Osteocyte (in vitro differentiated cells): ENCODE measurements around the gene SPATA4. TPM values are rescaled to one million over a fixed set of nuclear protein-coding genes. Genes with fewer than 3 reads are reported as not detected.
"Not testable (repeated sequence)": the region's sequence is repeated elsewhere in the genome, so short reads cannot be mapped to it uniquely, and the experiment has no call there.

Experiments
- DNase-seq: peaks from one replicate; pipeline ENCODE4 v3.0.0; 2021; ENCODE audit warnings: mixed read lengths; ENCODE audit not compliant: unreplicated experiment; ENCODE audit errors: extremely low spot score
- H3K27ac Mint-ChIP-seq: one replicate; pipeline ENCODE4 v1.8.0; 2021; ENCODE audit warnings: mild to moderate bottlenecking, mixed read lengths; ENCODE audit not compliant: unreplicated experiment
- H3K27me3 Mint-ChIP-seq: one replicate; pipeline ENCODE4 v1.8.0; 2021; ENCODE audit warnings: mixed read lengths; ENCODE audit not compliant: unreplicated experiment
- H3K36me3 Mint-ChIP-seq: one replicate; pipeline ENCODE4 v1.8.0; 2021; ENCODE audit warnings: mixed read lengths; ENCODE audit not compliant: unreplicated experiment
- H3K4me1 Mint-ChIP-seq: one replicate; pipeline ENCODE4 v1.8.0; 2021; ENCODE audit warnings: mixed read lengths; ENCODE audit not compliant: unreplicated experiment
- H3K4me3 Mint-ChIP-seq: one replicate; pipeline ENCODE4 v1.8.0; 2021; ENCODE audit warnings: mild to moderate bottlenecking, moderate library complexity, mixed read lengths; ENCODE audit not compliant: unreplicated experiment
- H3K9me3 Mint-ChIP-seq: one replicate; pipeline ENCODE4 v1.8.0; 2021; ENCODE audit warnings: mixed read lengths; ENCODE audit not compliant: unreplicated experiment
- total RNA-seq: library from RNA; stranded (reverse); gene quantifications from 2 replicates; pipeline ENCODE4 v1.2.1, GENCODE V29; 2021
- TF ChIP-seq, protein P1 (sequence below): fragments of 200-600 bp; sonication (generic); IDR thresholded peaks from 2 replicates; pipeline ENCODE4 v1.5.0; 2021; ENCODE audit warnings: antibody characterized with exemption, mild to moderate bottlenecking, moderate library complexity

Gene SPATA4
- total RNA-seq, 1 donor from 2014 or later = not detected

- DNase-seq = no peak
- no peak overlapping the region for H3K4me3 Mint-ChIP-seq
- no peaks in the 10 kb centered on the region for H3K36me3 Mint-ChIP-seq
- H3K27me3 Mint-ChIP-seq = no peaks in the 10 kb centered on the region
- TF ChIP-seq, protein P1, sequence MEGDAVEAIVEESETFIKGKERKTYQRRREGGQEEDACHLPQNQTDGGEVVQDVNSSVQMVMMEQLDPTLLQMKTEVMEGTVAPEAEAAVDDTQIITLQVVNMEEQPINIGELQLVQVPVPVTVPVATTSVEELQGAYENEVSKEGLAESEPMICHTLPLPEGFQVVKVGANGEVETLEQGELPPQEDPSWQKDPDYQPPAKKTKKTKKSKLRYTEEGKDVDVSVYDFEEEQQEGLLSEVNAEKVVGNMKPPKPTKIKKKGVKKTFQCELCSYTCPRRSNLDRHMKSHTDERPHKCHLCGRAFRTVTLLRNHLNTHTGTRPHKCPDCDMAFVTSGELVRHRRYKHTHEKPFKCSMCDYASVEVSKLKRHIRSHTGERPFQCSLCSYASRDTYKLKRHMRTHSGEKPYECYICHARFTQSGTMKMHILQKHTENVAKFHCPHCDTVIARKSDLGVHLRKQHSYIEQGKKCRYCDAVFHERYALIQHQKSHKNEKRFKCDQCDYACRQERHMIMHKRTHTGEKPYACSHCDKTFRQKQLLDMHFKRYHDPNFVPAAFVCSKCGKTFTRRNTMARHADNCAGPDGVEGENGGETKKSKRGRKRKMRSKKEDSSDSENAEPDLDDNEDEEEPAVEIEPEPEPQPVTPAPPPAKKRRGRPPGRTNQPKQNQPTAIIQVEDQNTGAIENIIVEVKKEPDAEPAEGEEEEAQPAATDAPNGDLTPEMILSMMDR = no peak
- H3K27ac Mint-ChIP-seq = no peak overlapping the region
- H3K4me1 Mint-ChIP-seq = no peaks in the 10 kb centered on the region
- H3K9me3 Mint-ChIP-seq = no peaks in the 10 kb centered on the region
These were observed 26.8 kb upstream of the SPATA4 start for GRCh38 chr4:176222149-176222548.

DNA sequence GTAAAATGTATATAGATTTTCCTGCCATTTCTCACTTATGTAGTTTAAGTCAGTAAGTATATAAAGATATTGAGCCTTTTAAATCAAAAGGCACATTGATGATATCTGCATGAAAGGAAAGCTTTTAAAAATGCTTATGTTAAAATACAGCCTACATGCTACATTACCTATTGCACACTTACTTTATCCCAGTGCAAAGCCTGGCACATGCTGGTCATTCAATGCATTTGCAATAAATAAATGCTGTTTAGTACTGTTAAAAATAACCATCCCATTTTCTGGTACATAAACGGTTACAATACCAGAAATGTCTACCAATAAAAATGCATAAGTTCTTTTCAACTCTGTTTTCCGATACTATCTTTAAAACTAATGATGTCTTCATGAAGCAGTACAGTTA is 22.1 kb upstream of the SPATA4 start:
- Mint-ChIP-seq H3K36me3 (no peaks in the 10 kb centered on the region), H3K27me3 (no peaks in the 10 kb centered on the region), H3K4me1 (no peaks in the 10 kb centered on the region), H3K27ac (no peak overlapping the region), H3K4me3 (no peak overlapping the region), H3K9me3 (peaks cover 5% of the 10 kb centered on the region)
- TF ChIP-seq, protein P1 = no peak
- no peak for DNase-seq

DNA sequence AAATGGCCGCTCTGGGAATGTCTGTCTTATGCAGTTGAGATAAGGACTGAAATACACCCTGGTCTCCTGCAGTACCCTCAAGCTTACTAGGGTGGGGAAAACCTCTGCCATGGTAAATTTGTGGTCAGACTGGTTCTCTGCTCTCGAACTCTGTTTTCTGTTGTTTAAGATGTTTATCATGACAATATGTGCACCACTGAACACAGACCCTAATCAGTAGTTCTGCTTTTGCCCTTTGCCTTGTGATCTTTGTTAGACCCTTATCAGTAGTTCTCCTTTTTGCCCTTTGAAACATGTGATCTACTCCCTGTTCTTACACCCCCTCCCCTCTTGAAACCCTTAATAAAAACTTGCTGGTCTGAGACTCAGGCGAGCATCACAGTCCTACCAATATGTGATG is 17.0 kb upstream of the SPATA4 start:
- not testable (repeated sequence) for H3K9me3 Mint-ChIP-seq, H3K4me1 Mint-ChIP-seq, H3K36me3 Mint-ChIP-seq, H3K4me3 Mint-ChIP-seq, H3K27ac Mint-ChIP-seq, H3K27me3 Mint-ChIP-seq, DNase-seq

DNA sequence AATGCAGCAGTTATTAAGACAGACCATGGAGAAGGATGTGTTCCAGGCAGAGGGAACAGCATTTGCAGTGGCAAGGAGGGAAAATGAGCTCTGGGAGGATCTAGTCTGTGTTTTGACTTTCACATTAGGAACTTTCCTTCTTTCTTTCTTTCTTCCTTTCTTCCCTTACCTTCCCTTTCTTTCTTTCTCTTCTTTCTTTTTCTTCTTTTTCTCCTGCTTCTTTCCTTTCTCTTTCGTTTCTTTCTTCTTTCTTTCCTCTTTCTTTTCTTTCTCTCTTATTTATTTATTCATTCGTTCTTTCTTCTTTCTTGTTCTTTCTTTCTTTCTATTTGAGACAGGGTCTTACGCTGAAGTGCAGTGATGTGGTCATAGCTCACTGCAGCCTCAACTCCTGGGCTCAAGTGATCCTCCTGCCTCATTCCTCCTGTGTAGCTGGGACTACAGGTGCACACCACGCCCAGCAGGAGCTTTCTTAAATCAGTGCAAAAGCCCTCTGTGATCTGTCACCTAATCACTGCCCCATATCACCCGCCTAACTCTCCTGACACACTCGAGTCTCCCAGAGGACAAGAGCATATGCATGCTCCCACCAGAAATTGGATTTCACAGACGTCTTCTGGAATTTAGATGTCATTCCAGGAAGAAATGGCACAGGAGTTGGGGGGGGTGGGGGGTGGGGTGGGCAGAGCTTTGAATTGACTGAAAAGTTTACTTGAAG is 15.4 kb upstream of the SPATA4 start:
- no peak overlapping the region for H3K4me3 Mint-ChIP-seq
- H3K4me1 Mint-ChIP-seq = no peaks in the 10 kb centered on the region
- no peak overlapping the region for H3K27ac Mint-ChIP-seq
- H3K9me3 Mint-ChIP-seq = peaks cover 7% of the 10 kb centered on the region
- no peaks in the 10 kb centered on the region for H3K36me3 Mint-ChIP-seq
- H3K27me3 Mint-ChIP-seq = peaks cover 4% of the 10 kb centered on the region
- no peak for DNase-seq
- TF ChIP-seq, protein P1 = no peak

- Mint-ChIP-seq H3K27ac (no peak overlapping the region), H3K36me3 (no peaks in the 10 kb centered on the region), H3K4me1 (no peaks in the 10 kb centered on the region), H3K27me3 (peaks cover 4% of the 10 kb centered on the region), H3K4me3 (no peak overlapping the region), H3K9me3 (peaks cover 7% of the 10 kb centered on the region)
- TF ChIP-seq, protein P1 = no peak
- no peak for DNase-seq
These were observed 14.7 kb upstream of the SPATA4 start for GRCh38 chr4:176210101-176210500.
